Effector memory CD4-positive, alpha-beta T cell (primary cell): ENCODE data around the gene CTDP1.

Source experiments
- DNase-seq, 3 donors: peaks; one replicate each; pipeline ENCODE4 v3.0.0-alpha.2; 2020
- H3K27ac ChIP-seq: 2 replicates; pipeline ENCODE4 v1.7.0; 2013; ENCODE audit warnings: mild to moderate bottlenecking, low read length, moderate library complexity; ENCODE audit not compliant: insufficient read depth, poor library complexity, severe bottlenecking
- H3K27me3 ChIP-seq: replicated peaks from 2 replicates; pipeline ENCODE4 v1.7.0; 2013; ENCODE audit warnings: mild to moderate bottlenecking, low read length; ENCODE audit not compliant: insufficient read depth, control insufficient read depth, poor library complexity, severe bottlenecking
- H3K36me3 ChIP-seq: 2 replicates; pipeline ENCODE4 v1.7.0; 2013; ENCODE audit warnings: mild to moderate bottlenecking, low read length, moderate library complexity; ENCODE audit not compliant: control insufficient read depth, insufficient read depth
- H3K4me1 ChIP-seq: 2 replicates; pipeline ENCODE4 v1.7.0; 2013; ENCODE audit warnings: low read length, mild to moderate bottlenecking; ENCODE audit not compliant: control insufficient read depth, insufficient read depth, poor library complexity, severe bottlenecking
- H3K4me3 ChIP-seq: 2 replicates; pipeline ENCODE4 v1.7.0; 2013; ENCODE audit warnings: low read length, low read depth, mild to moderate bottlenecking; ENCODE audit not compliant: insufficient read depth, poor library complexity, severe bottlenecking
- H3K9me3 ChIP-seq: 2 replicates; pipeline ENCODE4 v1.7.0; 2013; ENCODE audit warnings: mild to moderate bottlenecking, low read length, moderate library complexity; ENCODE audit not compliant: control insufficient read depth

The CTDP1 gene

GRCh38 chr18:79787527-79787864 lies 107.9 kb downstream of the CTDP1 start:
- Histone ChIP-seq H3K4me3 (no peak overlapping the region), H3K4me1 (no peaks in the 10 kb centered on the region), H3K9me3 (no peaks in the 10 kb centered on the region), H3K27me3 (no peaks in the 10 kb centered on the region), H3K27ac (no peak overlapping the region), H3K36me3 (no peaks in the 10 kb centered on the region)
- DNase-seq: no peak

GRCh38 chr18:79787865-79788733 lies 108.5 kb downstream of the CTDP1 start:
- Histone ChIP-seq H3K4me1 (no peaks in the 10 kb centered on the region), H3K27me3 (no peaks in the 10 kb centered on the region), H3K27ac (no peak overlapping the region), H3K4me3 (no peak overlapping the region), H3K9me3 (no peaks in the 10 kb centered on the region), H3K36me3 (no peaks in the 10 kb centered on the region)
- no peak for DNase-seq

- H3K36me3 ChIP-seq: no peaks in the 10 kb centered on the region
- H3K4me3 ChIP-seq: no peak overlapping the region
- H3K27me3 ChIP-seq: no peaks in the 10 kb centered on the region
- DNase-seq: no peak
- no peaks in the 10 kb centered on the region for H3K9me3 ChIP-seq
- no peaks in the 10 kb centered on the region for H3K4me1 ChIP-seq
- H3K27ac ChIP-seq: no peak overlapping the region
Measured at GRCh38 chr18:79788734-79789085, 109.1 kb downstream of the CTDP1 start.

GRCh38 chr18:79789091-79789891 lies 109.7 kb downstream of the CTDP1 start:
- DNase-seq: no peak

GRCh38 chr18:79789901-79790890 lies 110.6 kb downstream of the CTDP1 start:
- DNase-seq: no peak
- no peaks in the 10 kb centered on the region for H3K9me3 ChIP-seq
- H3K27ac ChIP-seq: no peak overlapping the region
- no peaks in the 10 kb centered on the region for H3K27me3 ChIP-seq
- no peak overlapping the region for H3K4me3 ChIP-seq
- no peaks in the 10 kb centered on the region for H3K36me3 ChIP-seq
- no peaks in the 10 kb centered on the region for H3K4me1 ChIP-seq

More at GRCh38 chr18:79789091-79789891, 109.7 kb downstream of the CTDP1 start:
- Histone ChIP-seq H3K27ac (no peak overlapping the region), H3K4me1 (no peaks in the 10 kb centered on the region), H3K27me3 (no peaks in the 10 kb centered on the region), H3K9me3 (no peaks in the 10 kb centered on the region), H3K4me3 (no peak overlapping the region), H3K36me3 (no peaks in the 10 kb centered on the region)

GRCh38 chr18:79790996-79791972 lies 111.7 kb downstream of the CTDP1 start:
- DNase-seq: no peak
- no peaks in the 10 kb centered on the region for H3K36me3 ChIP-seq
- H3K9me3 ChIP-seq: no peaks in the 10 kb centered on the region
- H3K4me1 ChIP-seq: no peaks in the 10 kb centered on the region
- H3K27me3 ChIP-seq: no peaks in the 10 kb centered on the region
- H3K4me3 ChIP-seq: no peak overlapping the region
- no peak overlapping the region for H3K27ac ChIP-seq

GRCh38 chr18:79792096-79792987 lies 112.7 kb downstream of the CTDP1 start:
- Histone ChIP-seq H3K9me3 (no peaks in the 10 kb centered on the region), H3K27ac (no peak overlapping the region), H3K36me3 (no peaks in the 10 kb centered on the region), H3K4me1 (no peaks in the 10 kb centered on the region), H3K27me3 (no peaks in the 10 kb centered on the region), H3K4me3 (no peak overlapping the region)
- no peak for DNase-seq

GRCh38 chr18:79792988-79793355 lies 113.4 kb downstream of the CTDP1 start:
- Histone ChIP-seq H3K4me1 (no peaks in the 10 kb centered on the region), H3K27ac (no peak overlapping the region), H3K27me3 (no peaks in the 10 kb centered on the region), H3K9me3 (no peaks in the 10 kb centered on the region), H3K4me3 (no peak overlapping the region), H3K36me3 (no peaks in the 10 kb centered on the region)
- DNase-seq: no peak
